GM18508 (cell line): ENCODE data around the gene DLG2.

Experiments used
- ATAC-seq: cut with Tn5 transposase; IDR thresholded peaks from one replicate; pipeline ENCODE4 v1.9.1; 2021; ENCODE audit warnings: moderate number of reproducible peaks; ENCODE audit not compliant: insufficient read depth, unreplicated experiment

DLG2 gene

GRCh38 chr11:83571302-83571701 is 2055.8 kb downstream of the DLG2 start:
- ATAC-seq = no peak

GRCh38 chr11:83569134-83569805 is 2057.9 kb downstream of the DLG2 start:
- ATAC-seq = no peak

- no peak for ATAC-seq
Observed at GRCh38 chr11:83568516-83568915, 2058.6 kb downstream of the DLG2 start.

- no peak for ATAC-seq
Observed at GRCh38 chr11:83566950-83567349, 2060.2 kb downstream of the DLG2 start.

GRCh38 chr11:83564870-83565269 is 2062.3 kb downstream of the DLG2 start:
- ATAC-seq = no peak

GRCh38 chr11:83558281-83558680 is 2068.9 kb downstream of the DLG2 start:
- no peak for ATAC-seq

- ATAC-seq = no peak
Observed at GRCh38 chr11:83557653-83558052, 2069.5 kb downstream of the DLG2 start.

- ATAC-seq = no peak
Observed at GRCh38 chr11:83554876-83555275, 2072.3 kb downstream of the DLG2 start.

GRCh38 chr11:83549984-83550667 is 2077.0 kb downstream of the DLG2 start:
- no peak for ATAC-seq

- ATAC-seq = no peak
Observed at GRCh38 chr11:83546368-83546767, 2080.8 kb downstream of the DLG2 start.

- no peak for ATAC-seq
Observed at GRCh38 chr11:83545494-83546260, 2081.5 kb downstream of the DLG2 start.

- ATAC-seq = no peak
Observed at GRCh38 chr11:83544846-83545245, 2082.3 kb downstream of the DLG2 start.

- ATAC-seq = no peak
Observed at GRCh38 chr11:83543706-83544439, 2083.3 kb downstream of the DLG2 start.

GRCh38 chr11:83542861-83543260 is 2084.3 kb downstream of the DLG2 start:
- no peak for ATAC-seq

GRCh38 chr11:83540728-83541127 is 2086.4 kb downstream of the DLG2 start:
- no peak for ATAC-seq

- ATAC-seq = no peak
Observed at GRCh38 chr11:83540112-83540675, 2086.9 kb downstream of the DLG2 start.

- ATAC-seq = no peak
Observed at GRCh38 chr11:83538286-83538685, 2088.9 kb downstream of the DLG2 start.

GRCh38 chr11:83537131-83537610 is 2090.0 kb downstream of the DLG2 start:
- ATAC-seq = no peak

- ATAC-seq = no peak
Observed at GRCh38 chr11:83533166-83533565, 2094.0 kb downstream of the DLG2 start.

- ATAC-seq = no peak
Observed at GRCh38 chr11:83528877-83529276, 2098.3 kb downstream of the DLG2 start.
